ENCODE data around the gene C6orf132. TPM values are rescaled to one million over a fixed set of nuclear protein-coding genes. Genes with fewer than 3 reads are reported as not detected.

The C6orf132 gene
- total and polyA plus RNA-seq, 2 donors: 0.71 to 4.8 TPM

DNA sequence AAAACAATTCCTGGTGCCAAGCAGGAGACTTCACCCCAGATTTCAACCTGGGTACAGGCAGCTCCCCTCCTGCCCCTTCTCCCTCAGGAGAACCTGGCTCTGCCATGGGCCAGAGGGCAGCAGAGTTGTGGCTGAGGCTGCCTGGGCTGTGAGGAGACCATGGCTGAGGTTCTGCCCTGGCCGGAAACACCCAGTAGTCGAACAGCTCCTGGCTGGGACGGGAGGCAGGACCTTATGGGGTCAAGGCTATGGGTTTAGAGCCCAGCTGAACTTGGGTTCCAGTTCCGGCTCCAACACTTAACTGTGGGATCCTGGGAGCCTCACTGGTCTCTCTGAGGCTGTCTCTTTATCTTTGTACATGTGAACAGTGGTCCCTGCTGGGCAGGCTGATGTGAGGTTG lies 8.5 kb downstream of the C6orf132 start:
- no peak for DNase-seq (ENCODE audit: low read depth in 6 of 9, low spot score in 9 of 9)
- Histone ChIP-seq H3K9me3 (ENCODE audit: control insufficient read depth in 2 of 2, insufficient read depth in 1 of 2, low read length in 1 of 2) (peaks cover 0 to 6% of the 10 kb centered on the region in 2 donors), H3K27me3 (ENCODE audit: control insufficient read depth in 2 of 2, insufficient read depth in 1 of 2, low read length in 1 of 2) (peaks cover 0 to 4% of the 10 kb centered on the region in 2 donors), H3K27ac (ENCODE audit: low read depth in 1 of 2, low read length in 1 of 2) (no peak overlapping the region), H3K4me1 (ENCODE audit: control insufficient read depth in 2 of 2, insufficient read depth in 2 of 2, low read length in 2 of 2) (peaks cover 2 to 13% of the 10 kb centered on the region in 2 donors), H3K4me3 (ENCODE audit: low read length in 2 of 2) (no peak overlapping the region), H3K36me3 (ENCODE audit: control insufficient read depth in 2 of 2, insufficient read depth in 2 of 2, low read length in 1 of 2) (no peaks in the 10 kb centered on the region)
- 97% methylated on average over 4 of the region's 4 CpGs for WGBS

DNA sequence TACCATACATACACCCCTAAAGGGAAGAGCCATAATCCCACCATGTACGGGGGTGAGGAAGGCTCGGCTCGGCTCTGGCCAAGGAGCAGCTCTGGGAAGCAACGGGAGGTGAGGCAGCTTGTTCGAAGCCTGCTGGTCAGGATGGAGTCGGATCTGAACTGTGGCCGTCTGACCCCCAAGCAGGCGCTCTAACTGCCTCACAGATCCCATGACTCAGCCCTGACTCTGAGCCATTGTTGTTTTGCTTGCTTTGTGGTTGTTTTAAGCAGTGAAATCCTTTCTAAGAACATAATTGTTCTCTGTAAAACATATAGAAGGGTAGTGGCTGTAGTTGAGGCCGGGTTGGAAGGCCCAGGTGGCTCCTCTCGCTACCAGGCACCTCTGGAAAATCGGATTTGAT lies 10.9 kb downstream of the C6orf132 start:
- Histone ChIP-seq H3K27ac (ENCODE audit: low read depth in 1 of 2, low read length in 1 of 2) (no peak overlapping the region), H3K4me1 (ENCODE audit: control insufficient read depth in 2 of 2, insufficient read depth in 2 of 2, low read length in 2 of 2) (peaks cover under 1 to 4% of the 10 kb centered on the region in 2 donors), H3K4me3 (ENCODE audit: low read length in 2 of 2) (no peak overlapping the region), H3K9me3 (ENCODE audit: control insufficient read depth in 2 of 2, insufficient read depth in 1 of 2, low read length in 1 of 2) (peaks cover 0 to 4% of the 10 kb centered on the region in 2 donors), H3K27me3 (ENCODE audit: control insufficient read depth in 2 of 2, insufficient read depth in 1 of 2, low read length in 1 of 2) (peaks cover 0 to 6% of the 10 kb centered on the region in 2 donors), H3K36me3 (ENCODE audit: control insufficient read depth in 2 of 2, insufficient read depth in 2 of 2, low read length in 1 of 2) (no peaks in the 10 kb centered on the region)
- WGBS: 93% methylated on average over 11 of the region's 11 CpGs
- DNase-seq (ENCODE audit: low read depth in 6 of 9, low spot score in 9 of 9): no peak

DNA sequence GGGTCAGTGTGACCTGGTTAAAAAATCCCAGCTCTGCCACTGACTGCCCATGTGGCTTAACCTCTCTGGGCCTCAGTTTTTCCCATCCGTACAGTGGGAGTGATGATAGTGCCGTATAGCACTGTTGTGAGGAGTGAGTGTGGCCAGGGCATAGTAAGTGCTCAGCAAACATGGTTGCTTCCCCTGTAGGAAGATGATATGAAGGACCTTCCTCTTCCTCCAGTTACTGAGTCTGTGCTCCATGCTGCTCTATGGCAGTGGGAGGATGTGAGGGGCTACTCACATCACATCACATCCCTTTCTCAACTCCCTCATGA lies 13.1 kb downstream of the C6orf132 start:
- no peak overlapping the region for H3K4me3 ChIP-seq (ENCODE audit: low read length in 2 of 2)
- 69% methylated on average over 2 of the region's 2 CpGs for WGBS
- H3K27ac ChIP-seq (ENCODE audit: low read depth in 1 of 2, low read length in 1 of 2): no peak overlapping the region
- H3K9me3 ChIP-seq (ENCODE audit: control insufficient read depth in 2 of 2, insufficient read depth in 1 of 2, low read length in 1 of 2): no peaks in the 10 kb centered on the region
- H3K4me1 ChIP-seq (ENCODE audit: control insufficient read depth in 2 of 2, insufficient read depth in 2 of 2, low read length in 2 of 2): no peaks in the 10 kb centered on the region
- H3K27me3 ChIP-seq (ENCODE audit: control insufficient read depth in 2 of 2, insufficient read depth in 1 of 2, low read length in 1 of 2): peaks cover 0 to 6% of the 10 kb centered on the region in 2 donors
- no peaks in the 10 kb centered on the region for H3K36me3 ChIP-seq (ENCODE audit: control insufficient read depth in 2 of 2, insufficient read depth in 2 of 2, low read length in 1 of 2)
- DNase-seq (ENCODE audit: low read depth in 6 of 9, low spot score in 9 of 9): no peak

DNA sequence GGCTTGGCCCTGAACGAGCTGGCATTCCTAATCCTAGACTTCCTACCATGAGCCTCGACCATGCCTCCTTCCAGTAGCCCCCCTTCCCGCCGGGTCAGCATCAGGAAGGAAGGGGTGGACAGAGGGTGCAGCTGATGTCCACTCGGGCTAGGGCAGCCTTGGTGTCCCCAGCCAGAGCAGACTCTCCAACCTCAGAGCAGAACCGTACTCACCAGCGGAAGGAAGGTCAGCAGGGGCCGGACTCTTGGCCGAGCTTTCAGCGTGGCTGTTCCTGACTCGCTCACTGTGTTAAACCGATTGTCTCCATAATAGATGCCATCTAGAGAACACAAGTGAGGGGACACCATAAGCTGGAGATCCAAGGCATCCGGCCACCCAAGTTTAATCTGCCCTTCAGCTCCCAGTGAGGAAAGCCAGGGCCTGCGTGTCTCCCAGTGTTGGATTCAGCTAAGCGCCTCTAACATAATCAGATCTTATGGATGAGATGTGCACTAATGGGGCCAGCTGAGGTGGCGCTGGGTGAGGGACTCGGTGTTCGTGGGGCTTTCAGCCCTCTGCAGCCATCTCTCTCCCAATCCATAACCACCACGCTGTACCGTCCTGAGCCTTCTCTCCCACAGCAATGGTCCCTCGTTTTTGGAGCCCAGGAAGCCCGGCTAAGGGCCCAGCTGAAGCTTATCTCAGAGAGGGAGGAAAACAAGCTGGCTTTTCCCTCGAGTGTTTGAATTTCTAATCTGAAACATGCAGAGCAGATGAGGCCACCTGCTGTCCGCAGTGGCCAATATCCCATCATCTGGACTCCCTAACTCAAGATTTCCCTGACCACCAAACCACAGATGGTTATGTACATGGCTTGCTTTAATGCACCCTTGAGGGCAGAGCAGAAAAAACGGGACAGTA lies 13.7 kb downstream of the C6orf132 start:
- no peak overlapping the region for H3K4me3 ChIP-seq (ENCODE audit: low read length in 2 of 2)
- 93% methylated on average over 25 of the region's 25 CpGs for WGBS
- H3K9me3 ChIP-seq (ENCODE audit: control insufficient read depth in 2 of 2, insufficient read depth in 1 of 2, low read length in 1 of 2): peaks cover 0 to 5% of the 10 kb centered on the region in 2 donors
- peaks cover 0 to 6% of the 10 kb centered on the region in 2 donors for H3K27me3 ChIP-seq (ENCODE audit: control insufficient read depth in 2 of 2, insufficient read depth in 1 of 2, low read length in 1 of 2)
- H3K36me3 ChIP-seq (ENCODE audit: control insufficient read depth in 2 of 2, insufficient read depth in 2 of 2, low read length in 1 of 2): no peaks in the 10 kb centered on the region
- no peak overlapping the region for H3K27ac ChIP-seq (ENCODE audit: low read depth in 1 of 2, low read length in 1 of 2)
- DNase-seq (ENCODE audit: low read depth in 6 of 9, low spot score in 9 of 9): no peak
- H3K4me1 ChIP-seq (ENCODE audit: control insufficient read depth in 2 of 2, insufficient read depth in 2 of 2, low read length in 2 of 2): no peaks in the 10 kb centered on the region

DNA sequence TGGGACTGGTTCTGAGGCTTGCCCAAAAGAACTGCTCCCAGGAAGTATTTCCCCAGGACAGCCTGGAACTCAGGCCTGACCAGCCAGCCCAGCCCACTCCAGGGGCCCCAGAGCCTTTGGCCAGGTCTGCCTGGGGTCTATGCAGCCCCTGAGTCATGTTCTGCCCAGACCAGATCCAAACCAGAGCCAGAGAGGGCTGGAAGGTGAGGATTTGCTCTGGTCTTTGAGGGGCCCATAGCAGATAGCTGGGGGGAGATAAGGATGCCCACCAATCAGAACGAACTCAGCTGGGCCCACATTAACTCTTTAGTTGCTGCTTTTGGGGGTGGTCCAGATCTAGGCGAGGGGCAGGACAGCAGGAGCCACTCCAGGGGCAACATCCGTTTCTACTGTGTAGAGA lies 16.8 kb downstream of the C6orf132 start:
- H3K27me3 ChIP-seq (ENCODE audit: control insufficient read depth in 2 of 2, insufficient read depth in 1 of 2, low read length in 1 of 2): peaks cover 0 to 4% of the 10 kb centered on the region in 2 donors
- no peak overlapping the region for H3K4me3 ChIP-seq (ENCODE audit: low read length in 2 of 2)
- no peaks in the 10 kb centered on the region for H3K36me3 ChIP-seq (ENCODE audit: control insufficient read depth in 2 of 2, insufficient read depth in 2 of 2, low read length in 1 of 2)
- H3K27ac ChIP-seq (ENCODE audit: low read depth in 1 of 2, low read length in 1 of 2): no peak overlapping the region
- DNase-seq (ENCODE audit: low read depth in 6 of 9, low spot score in 9 of 9): no peak
- 90% methylated on average over 3 of the region's 3 CpGs for WGBS
- no peaks in the 10 kb centered on the region for H3K4me1 ChIP-seq (ENCODE audit: control insufficient read depth in 2 of 2, insufficient read depth in 2 of 2, low read length in 2 of 2)
- peaks cover 0 to 8% of the 10 kb centered on the region in 2 donors for H3K9me3 ChIP-seq (ENCODE audit: control insufficient read depth in 2 of 2, insufficient read depth in 1 of 2, low read length in 1 of 2)

DNA sequence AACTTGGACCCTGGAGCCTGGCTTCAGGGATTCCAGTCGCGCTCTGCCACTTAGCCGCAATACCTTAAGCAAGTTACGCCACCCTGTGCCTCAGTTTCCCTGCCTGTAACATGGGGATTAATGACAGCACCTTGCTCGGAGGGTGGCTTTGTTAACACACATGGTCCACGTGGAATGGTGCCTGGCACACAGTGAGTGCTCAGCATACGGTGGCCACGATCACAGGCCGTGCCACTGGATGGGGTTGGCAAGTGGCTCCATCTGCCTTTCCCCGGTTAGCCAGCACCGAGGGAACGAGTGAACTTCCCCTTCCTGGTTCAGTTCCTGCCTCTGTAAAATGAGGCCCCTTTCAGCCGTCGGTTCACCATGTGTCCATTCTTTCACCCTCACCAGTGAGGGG lies 17.2 kb downstream of the C6orf132 start:
- Histone ChIP-seq H3K36me3 (ENCODE audit: control insufficient read depth in 2 of 2, insufficient read depth in 2 of 2, low read length in 1 of 2) (no peaks in the 10 kb centered on the region), H3K9me3 (ENCODE audit: control insufficient read depth in 2 of 2, insufficient read depth in 1 of 2, low read length in 1 of 2) (peaks cover 0 to 8% of the 10 kb centered on the region in 2 donors), H3K27me3 (ENCODE audit: control insufficient read depth in 2 of 2, insufficient read depth in 1 of 2, low read length in 1 of 2) (peaks cover 0 to 4% of the 10 kb centered on the region in 2 donors), H3K27ac (ENCODE audit: low read depth in 1 of 2, low read length in 1 of 2) (no peak overlapping the region), H3K4me1 (ENCODE audit: control insufficient read depth in 2 of 2, insufficient read depth in 2 of 2, low read length in 2 of 2) (no peaks in the 10 kb centered on the region), H3K4me3 (ENCODE audit: low read length in 2 of 2) (no peak overlapping the region)
- 79% methylated on average over 14 of the region's 14 CpGs for WGBS
- no peak for DNase-seq (ENCODE audit: low read depth in 6 of 9, low spot score in 9 of 9)

DNA sequence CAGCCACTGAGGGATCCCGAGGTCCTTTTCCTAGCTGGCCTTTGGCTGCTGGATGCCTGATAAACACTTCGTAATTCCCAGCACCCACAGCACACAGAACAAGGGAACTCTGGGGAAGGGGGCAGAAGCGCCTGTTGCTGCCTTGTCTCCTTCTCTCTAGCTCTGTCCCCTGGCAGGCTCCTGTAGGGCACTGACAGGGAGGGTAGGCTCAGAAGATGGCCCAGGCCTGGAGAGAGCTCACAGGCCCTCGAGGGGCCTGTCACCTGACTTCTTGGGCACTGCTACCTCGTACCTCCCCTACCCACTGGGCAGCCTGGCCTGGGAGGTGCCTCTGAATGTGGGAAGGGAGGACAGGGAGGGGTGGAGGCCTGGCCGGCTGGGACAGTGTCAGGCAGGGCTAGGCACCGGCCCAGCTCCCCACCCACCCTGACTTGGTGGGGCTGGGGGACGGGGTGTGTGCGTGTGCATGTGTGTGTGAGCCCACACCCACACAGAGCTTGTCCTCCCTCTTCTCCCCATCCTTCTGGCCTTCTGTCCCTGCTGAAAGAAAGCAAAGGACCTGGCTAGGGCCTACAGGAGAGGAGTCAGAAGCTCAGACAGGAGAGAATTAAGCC lies 18.1 kb downstream of the C6orf132 start:
- H3K27me3 ChIP-seq (ENCODE audit: control insufficient read depth in 2 of 2, insufficient read depth in 1 of 2, low read length in 1 of 2): peaks cover 0 to 2% of the 10 kb centered on the region in 2 donors
- no peaks in the 10 kb centered on the region for H3K36me3 ChIP-seq (ENCODE audit: control insufficient read depth in 2 of 2, insufficient read depth in 2 of 2, low read length in 1 of 2)
- 95% methylated on average over 9 of the region's 9 CpGs for WGBS
- DNase-seq (ENCODE audit: low read depth in 6 of 9, low spot score in 9 of 9): no peak
- peaks cover 0 to 8% of the 10 kb centered on the region in 2 donors for H3K9me3 ChIP-seq (ENCODE audit: control insufficient read depth in 2 of 2, insufficient read depth in 1 of 2, low read length in 1 of 2)
- no peak overlapping the region for H3K4me3 ChIP-seq (ENCODE audit: low read length in 2 of 2)
- no peaks in the 10 kb centered on the region for H3K4me1 ChIP-seq (ENCODE audit: control insufficient read depth in 2 of 2, insufficient read depth in 2 of 2, low read length in 2 of 2)
- no peak overlapping the region for H3K27ac ChIP-seq (ENCODE audit: low read depth in 1 of 2, low read length in 1 of 2)

DNA sequence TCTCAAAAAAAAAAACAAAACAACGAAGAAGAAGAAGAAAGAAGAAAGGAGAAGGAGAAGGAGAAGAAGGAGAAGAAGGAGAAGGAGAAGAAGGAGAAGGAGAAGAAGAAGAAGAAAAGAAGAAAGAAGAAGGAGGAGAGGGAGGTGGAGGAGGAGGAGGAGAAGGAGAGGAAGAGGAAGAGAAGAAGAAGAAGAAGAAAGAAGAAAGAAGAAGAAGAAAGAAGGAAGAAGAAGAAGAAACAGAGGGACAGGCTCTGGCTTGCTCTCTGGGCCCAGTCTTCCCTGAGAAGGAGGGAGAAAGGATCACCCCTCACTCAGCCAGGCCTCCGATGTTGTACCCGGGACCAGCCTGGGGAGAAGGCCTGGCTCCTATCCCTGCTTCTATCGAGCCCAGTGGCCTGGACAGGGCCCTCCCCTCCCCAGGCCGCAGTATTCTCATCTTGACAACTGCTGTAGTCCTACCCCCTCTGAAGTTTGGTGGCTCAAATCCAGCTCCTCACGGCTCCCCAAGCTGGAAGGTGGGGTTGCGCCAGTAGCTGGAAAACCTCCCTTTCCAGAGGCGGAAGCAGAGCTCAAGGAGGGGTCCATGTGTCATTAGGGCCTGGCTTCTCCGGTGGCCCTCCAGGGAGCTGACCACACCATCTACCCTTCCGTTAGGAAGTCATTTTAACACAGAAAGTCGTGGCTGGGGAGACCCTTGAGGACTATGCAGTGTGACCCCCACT lies 18.9 kb downstream of the C6orf132 start:
- no peak overlapping the region for H3K4me3 ChIP-seq (ENCODE audit: low read length in 2 of 2)
- H3K9me3 ChIP-seq (ENCODE audit: control insufficient read depth in 2 of 2, insufficient read depth in 1 of 2, low read length in 1 of 2): peaks cover 0 to 8% of the 10 kb centered on the region in 2 donors
- no peaks in the 10 kb centered on the region for H3K4me1 ChIP-seq (ENCODE audit: control insufficient read depth in 2 of 2, insufficient read depth in 2 of 2, low read length in 2 of 2)
- H3K27ac ChIP-seq (ENCODE audit: low read depth in 1 of 2, low read length in 1 of 2): no peak overlapping the region
- no peaks in the 10 kb centered on the region for H3K27me3 ChIP-seq (ENCODE audit: control insufficient read depth in 2 of 2, insufficient read depth in 1 of 2, low read length in 1 of 2)
- no peaks in the 10 kb centered on the region for H3K36me3 ChIP-seq (ENCODE audit: control insufficient read depth in 2 of 2, insufficient read depth in 2 of 2, low read length in 1 of 2)
- WGBS: 85% methylated on average over 11 of the region's 11 CpGs
- no peak for DNase-seq (ENCODE audit: low read depth in 6 of 9, low spot score in 9 of 9)
